Measurements from ENCODE around the gene CTDSPL. TPM values are rescaled to one million over a fixed set of nuclear protein-coding genes. Genes with fewer than 3 reads are reported as not detected.

The CTDSPL gene
- total RNA-seq, 1 donor from 2014 or later: 56.3 TPM

GRCh38 chr3:37891227-37891626, 29.5 kb downstream of the CTDSPL start:
- no peak for TF ChIP-seq CTCF (IDR thresholded peaks at IDR 0.05; ENCODE audit: borderline replicate concordance)
- H3K4me1 ChIP-seq: peaks cover 71% of the 10 kb centered on the region
- DNase-seq: no peak
- no peak overlapping the region for H3K4me3 ChIP-seq
- no peaks in the 10 kb centered on the region for H3K36me3 ChIP-seq
- H3K27me3 ChIP-seq (ENCODE audit: low read depth): no peaks in the 10 kb centered on the region
- no peaks in the 10 kb centered on the region for H3K9me3 ChIP-seq (replicated peaks)
- intact Hi-C loops (cut with micrococcal nuclease): no loop called here
- peak overlapping the region; percentile 5 for H3K27ac ChIP-seq (replicated peaks)

GRCh38 chr3:37892927-37893600, 31.4 kb downstream of the CTDSPL start:
- no peaks in the 10 kb centered on the region for H3K27me3 ChIP-seq (ENCODE audit: low read depth)
- intact Hi-C loops (cut with micrococcal nuclease): no loop called here

GRCh38 chr3:37896827-37897226, 35.1 kb downstream of the CTDSPL start:
- intact Hi-C loops (cut with micrococcal nuclease): no loop called here
- no peaks in the 10 kb centered on the region for H3K36me3 ChIP-seq

More at GRCh38 chr3:37892927-37893600, 31.4 kb downstream of the CTDSPL start:
- Histone ChIP-seq H3K4me3 (no peak overlapping the region), H3K27ac (replicated peaks) (peak overlapping the region; percentile 66), H3K36me3 (no peaks in the 10 kb centered on the region), H3K9me3 (replicated peaks) (no peaks in the 10 kb centered on the region), H3K4me1 (peaks cover 70% of the 10 kb centered on the region)
- TF ChIP-seq CTCF (IDR thresholded peaks at IDR 0.05; ENCODE audit: borderline replicate concordance): no peak
- peak; percentile 62 for DNase-seq

GRCh38 chr3:37897763-37898162, 36.1 kb downstream of the CTDSPL start:
- intact Hi-C loops (cut with micrococcal nuclease): no loop called here
- TF ChIP-seq CTCF (IDR thresholded peaks at IDR 0.05; ENCODE audit: borderline replicate concordance): no peak
- Histone ChIP-seq H3K9me3 (replicated peaks) (no peaks in the 10 kb centered on the region), H3K4me1 (peaks cover 69% of the 10 kb centered on the region), H3K36me3 (no peaks in the 10 kb centered on the region), H3K4me3 (no peak overlapping the region), H3K27ac (replicated peaks) (peak overlapping the region; percentile 42), H3K27me3 (ENCODE audit: low read depth) (no peaks in the 10 kb centered on the region)
- DNase-seq: no peak

More at GRCh38 chr3:37896827-37897226, 35.1 kb downstream of the CTDSPL start:
- H3K4me1 ChIP-seq: peaks cover 75% of the 10 kb centered on the region
- no peaks in the 10 kb centered on the region for H3K27me3 ChIP-seq (ENCODE audit: low read depth)
- TF ChIP-seq CTCF (IDR thresholded peaks at IDR 0.05; ENCODE audit: borderline replicate concordance): no peak
- peak overlapping the region; percentile 42 for H3K27ac ChIP-seq (replicated peaks)
- H3K9me3 ChIP-seq (replicated peaks): no peaks in the 10 kb centered on the region
- DNase-seq: no peak
- H3K4me3 ChIP-seq: no peak overlapping the region

- H3K27ac ChIP-seq (replicated peaks): peak overlapping the region; percentile 42
- H3K36me3 ChIP-seq: no peaks in the 10 kb centered on the region
- H3K4me3 ChIP-seq: no peak overlapping the region
- H3K4me1 ChIP-seq: peaks cover 65% of the 10 kb centered on the region
- no peak for TF ChIP-seq CTCF (IDR thresholded peaks at IDR 0.05; ENCODE audit: borderline replicate concordance)
- DNase-seq: no peak
- no peaks in the 10 kb centered on the region for H3K9me3 ChIP-seq (replicated peaks)
- intact Hi-C loops (cut with micrococcal nuclease): no loop called here
- H3K27me3 ChIP-seq (ENCODE audit: low read depth): no peaks in the 10 kb centered on the region
These were observed 36.7 kb downstream of the CTDSPL start for GRCh38 chr3:37898424-37898823.

All from left ventricle myocardium inferior (tissue), 1 donor.